Adrenal gland (tissue), 12 donors: ENCODE results near the gene THSD4. TPM values are rescaled to one million over a fixed set of nuclear protein-coding genes. Genes with fewer than 3 reads are reported as not detected.

Experiments used
- DNase-seq, 7 donors: peaks; one replicate each; pipeline ENCODE4 v3.0.0-alpha.2; 2019 to 2020
- H3K27ac ChIP-seq, 5 donors: fragments of 200-600 bp; sonication (generic) in 4 of 5; 1 replicate in 3 of 5; 2 replicates in 2 of 5; pipeline versions ENCODE4 v1.5.1 to v1.8.0; 2016 to 2020; ENCODE audit warnings: mild to moderate bottlenecking in 1 of 5
- H3K27me3 ChIP-seq: fragments of 200-600 bp; 2 replicates; pipeline ENCODE4 v1.8.0; 2021
- H3K36me3 ChIP-seq, 2 donors: fragments of 200-600 bp; replicated peaks in 1 of 2; 1 replicate in 1 of 2; 2 replicates in 1 of 2; pipeline versions ENCODE4 v1.5.1 to v1.8.0; 2018 to 2022
- H3K4me1 ChIP-seq, 2 donors: fragments of 200-600 bp; replicated peaks in 1 of 2; 1 replicate in 1 of 2; 2 replicates in 1 of 2; pipeline versions ENCODE4 v1.5.1 to v1.8.0; 2018 to 2021
- H3K4me3 ChIP-seq, 4 donors: fragments of 200-600 bp; sonication (generic) in 3 of 4; one replicate each; pipeline ENCODE4 v1.5.1; 2016 to 2018
- H3K9me3 ChIP-seq, 3 donors: fragments of 200-600 bp; sonication (generic) in 1 of 3; replicated peaks in 1 of 3; 1 replicate in 2 of 3; 2 replicates in 1 of 3; pipeline versions ENCODE4 v1.5.1 to v1.8.0; 2016 to 2021
- POLR2A ChIP-seq, 2 donors: fragments of 450-650 bp; IDR thresholded peaks; one replicate each; pipeline ENCODE4 v1.6.1; 2017; ENCODE audit warnings: antibody characterized with exemption in 2 of 2, mild to moderate bottlenecking in 2 of 2, moderate library complexity in 1 of 2
- WGBS, 4 donors: extraction: QIAGEN DNeasy Blood & Tissue Kit in 2 of 4; methylation state at CpG; one replicate each; pipeline versions ENCODE4 v1.1.5 to v1.1.7; 2013 to 2017; 5-methylcytosine and 5-hydroxymethylcytosine counted together
- intact Hi-C, 2 donors: fragments of 100-400 bp; cut with DNase I; formaldehyde crosslinking; loops; one replicate each; pipeline versions ENCODE4 v1.14.1 to v1.15.0; 2022 to 2023
- polyA plus RNA-seq, 3 donors: library from polyadenylated mRNA; stranded (reverse); fragments of 200-250 nt in 2 of 3; fragments of 350-450 nt in 1 of 3; fragmentation: Illumina TruSeq in 1 of 3; extraction: RNeasy Lipid Tissue Mini Kit (QIAGEN cat#74804) in 1 of 3; gene quantifications; one replicate each; pipeline ENCODE4 v1.2.3, GENCODE V29; 2013 to 2014
- total RNA-seq, 9 donors: library from RNA; depleted of rRNA in 4 of 9; stranded (reverse); fragments of >200 nt in 4 of 9; fragments of 120-200 nt in 1 of 9; fragmentation: NEBNext Ultra II Directional in 1 of 9; extraction: Animal tissue kit (Norgen Biotek cat#: 25700) in 1 of 9; gene quantifications; one replicate each; pipeline versions ENCODE4 v1.1.0 to v1.2.4, GENCODE V29; 2013 to 2023
- TF ChIP-seq, protein P1 (sequence below), 6 experiments: fragments of 450-650 bp in 4 of 6; fragments of 200-600 bp in 2 of 6; sonication (generic) in 1 of 6; IDR thresholded peaks; 1 replicate in 5 of 6; 2 replicates in 1 of 6; pipeline versions ENCODE4 v1.5.1 to v1.8.0; 2016 to 2021; ENCODE audit warnings: antibody characterized with exemption in 6 of 6, mild to moderate bottlenecking in 2 of 6, moderate library complexity in 1 of 6
- donor health status: healthy with polysubstance abuse.
- donor health status: Bipolar disorder and iron deficiency.
- donor health status: DM: yes; HTN: yes; CAD: no.
- donor health status: DM: no; HTN: no; CAD: no.
- donor health status: DM: no; HTN: no; CAD: no.
- donor health status: DM: yes; HTN: yes; CAD: no.

THSD4 gene
- total and polyA plus RNA-seq, 12 donors: 5.3 to 53.2 (median 23.2) TPM

DNA sequence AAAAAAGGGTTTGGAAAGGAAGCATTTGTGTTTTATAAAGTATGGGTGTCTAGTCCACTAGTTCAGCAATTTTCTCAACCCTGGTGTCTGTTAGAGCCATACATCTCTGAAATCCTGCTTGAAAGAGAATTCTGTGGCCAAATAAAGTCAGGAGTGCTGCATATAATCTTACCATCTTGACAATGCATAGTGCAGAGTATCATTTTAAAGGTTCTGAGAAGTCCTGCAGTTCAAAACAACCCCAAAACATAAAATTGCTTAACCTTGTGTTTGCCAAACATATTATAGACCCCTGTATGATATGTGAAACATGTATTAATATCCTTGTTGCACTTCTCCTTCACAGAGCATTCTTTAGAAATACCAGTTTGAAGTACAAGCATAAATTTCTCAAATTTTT is 191.3 kb downstream of the THSD4 start:
- TF ChIP-seq, protein P1, sequence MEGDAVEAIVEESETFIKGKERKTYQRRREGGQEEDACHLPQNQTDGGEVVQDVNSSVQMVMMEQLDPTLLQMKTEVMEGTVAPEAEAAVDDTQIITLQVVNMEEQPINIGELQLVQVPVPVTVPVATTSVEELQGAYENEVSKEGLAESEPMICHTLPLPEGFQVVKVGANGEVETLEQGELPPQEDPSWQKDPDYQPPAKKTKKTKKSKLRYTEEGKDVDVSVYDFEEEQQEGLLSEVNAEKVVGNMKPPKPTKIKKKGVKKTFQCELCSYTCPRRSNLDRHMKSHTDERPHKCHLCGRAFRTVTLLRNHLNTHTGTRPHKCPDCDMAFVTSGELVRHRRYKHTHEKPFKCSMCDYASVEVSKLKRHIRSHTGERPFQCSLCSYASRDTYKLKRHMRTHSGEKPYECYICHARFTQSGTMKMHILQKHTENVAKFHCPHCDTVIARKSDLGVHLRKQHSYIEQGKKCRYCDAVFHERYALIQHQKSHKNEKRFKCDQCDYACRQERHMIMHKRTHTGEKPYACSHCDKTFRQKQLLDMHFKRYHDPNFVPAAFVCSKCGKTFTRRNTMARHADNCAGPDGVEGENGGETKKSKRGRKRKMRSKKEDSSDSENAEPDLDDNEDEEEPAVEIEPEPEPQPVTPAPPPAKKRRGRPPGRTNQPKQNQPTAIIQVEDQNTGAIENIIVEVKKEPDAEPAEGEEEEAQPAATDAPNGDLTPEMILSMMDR (IDR thresholded peaks at IDR 0.05): no peak
- TF ChIP-seq POLR2A (IDR thresholded peaks at IDR 0.05): no peak
- no peak overlapping the region for H3K4me3 ChIP-seq
- intact Hi-C loops: no loop called here
- H3K27me3 ChIP-seq: no peaks in the 10 kb centered on the region
- no peak overlapping the region for H3K27ac ChIP-seq
- H3K4me1 ChIP-seq: no peaks in the 10 kb centered on the region
- no peaks in the 10 kb centered on the region for H3K9me3 ChIP-seq
- H3K36me3 ChIP-seq: no peaks in the 10 kb centered on the region
- DNase-seq: no peak

DNA sequence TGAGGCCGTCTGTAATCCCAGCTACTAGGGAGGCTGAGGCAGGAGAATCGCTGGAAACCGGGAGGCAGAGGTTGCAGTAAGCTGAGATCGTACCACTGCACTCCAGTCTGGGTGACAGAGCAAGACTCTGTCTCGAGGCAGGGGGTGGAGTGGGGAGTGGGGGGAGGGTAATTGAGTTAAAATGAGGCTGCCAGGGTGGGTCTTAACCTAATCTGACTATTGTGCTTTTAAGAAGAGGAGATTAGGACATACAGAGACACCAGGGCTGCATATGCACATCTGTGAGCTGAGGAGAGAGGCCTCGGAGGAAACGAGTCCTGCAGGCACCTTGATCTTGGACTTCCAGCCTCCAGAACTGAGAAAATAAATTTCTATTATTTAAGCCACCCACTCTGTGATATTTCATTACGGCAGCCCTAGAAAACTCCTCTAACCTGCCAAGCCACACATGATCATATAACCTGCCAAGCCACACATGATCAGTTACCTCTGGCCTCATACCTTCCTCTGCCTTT is 197.0 kb downstream of the THSD4 start:
- DNase-seq: no peak
- WGBS, 4 donors: 88 to 93% (median 90%) methylated on average over 8 of the region's 8 CpGs

DNA sequence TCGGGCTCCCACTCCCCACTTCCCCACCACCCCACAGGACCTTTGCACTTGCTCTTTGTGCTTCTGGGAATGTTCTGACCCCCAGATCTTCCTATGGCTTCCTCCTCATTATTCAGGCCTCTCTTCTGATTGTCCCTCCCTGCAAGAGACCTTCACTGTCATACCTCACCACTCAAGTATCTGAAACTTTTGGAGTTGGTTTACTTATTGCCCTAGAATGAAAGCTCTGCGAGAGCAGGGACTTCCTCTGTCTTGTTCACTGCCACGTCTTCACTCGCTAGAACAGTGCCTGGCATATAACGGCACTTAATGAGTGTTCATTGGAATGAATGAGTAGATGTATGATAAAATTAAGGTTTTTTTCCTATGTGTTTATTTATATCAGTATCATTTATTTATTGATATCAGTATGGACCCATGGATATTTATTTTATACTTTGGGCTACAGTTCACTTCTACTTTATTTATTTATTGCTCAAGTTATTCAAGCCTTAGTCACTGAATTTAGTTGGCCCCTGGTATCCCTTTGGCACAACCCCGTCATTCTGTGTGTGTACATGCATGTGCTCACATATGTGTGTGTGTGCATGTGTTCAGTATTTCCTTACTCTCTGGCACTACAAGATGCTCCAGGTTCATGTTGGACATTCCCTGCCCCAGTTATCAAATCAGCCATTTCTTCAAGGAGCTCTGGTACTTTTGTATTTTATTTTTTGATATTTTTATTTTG is 197.6 kb downstream of the THSD4 start:
- no peak for DNase-seq
- no peaks in the 10 kb centered on the region for H3K9me3 ChIP-seq

More for the DNA sequence above, 197.0 kb downstream of the THSD4 start:
- intact Hi-C loops: no loop called here
- Histone ChIP-seq H3K9me3 (no peaks in the 10 kb centered on the region), H3K27ac (no peak overlapping the region), H3K27me3 (no peaks in the 10 kb centered on the region), H3K4me1 (no peaks in the 10 kb centered on the region), H3K36me3 (no peaks in the 10 kb centered on the region), H3K4me3 (no peak overlapping the region)
- no peak for TF ChIP-seq POLR2A (IDR thresholded peaks at IDR 0.05)
- TF ChIP-seq, protein P1 (IDR thresholded peaks at IDR 0.05): no peak

DNA sequence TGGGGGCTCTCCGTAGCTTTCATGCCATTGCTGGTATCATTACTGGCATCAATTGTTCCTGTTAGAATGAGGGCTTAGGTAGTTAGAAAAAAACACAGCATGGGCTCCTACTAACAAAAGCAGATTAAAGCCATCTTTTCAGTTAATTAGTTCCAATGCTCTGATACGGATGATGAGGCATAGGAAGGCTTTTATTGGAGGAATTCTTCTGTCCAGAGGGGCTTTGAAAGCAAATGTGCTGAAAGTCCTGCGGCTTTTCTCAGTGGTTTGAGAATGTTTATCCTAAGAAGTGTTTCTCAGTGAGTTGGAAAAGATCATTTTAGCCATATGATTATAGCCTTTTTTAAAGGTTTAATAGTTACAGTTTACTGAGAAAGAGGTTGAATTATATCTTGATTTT is 198.5 kb downstream of the THSD4 start:
- Histone ChIP-seq H3K4me1 (no peaks in the 10 kb centered on the region), H3K27ac (no peak overlapping the region), H3K27me3 (no peaks in the 10 kb centered on the region), H3K9me3 (no peaks in the 10 kb centered on the region), H3K36me3 (no peaks in the 10 kb centered on the region), H3K4me3 (no peak overlapping the region)
- intact Hi-C loops: no loop called here
- TF ChIP-seq POLR2A (IDR thresholded peaks at IDR 0.05): no peak
- TF ChIP-seq, protein P1 (IDR thresholded peaks at IDR 0.05): no peak
- 79 to 96% (median 90%) methylated on average over 3 of the region's 3 CpGs for WGBS, 4 donors
- DNase-seq: no peak

More for the DNA sequence above, 197.6 kb downstream of the THSD4 start:
- intact Hi-C loops: no loop called here
- Histone ChIP-seq H3K4me1 (no peaks in the 10 kb centered on the region), H3K4me3 (no peak overlapping the region), H3K27me3 (no peaks in the 10 kb centered on the region), H3K36me3 (no peaks in the 10 kb centered on the region), H3K27ac (no peak overlapping the region)
- 72 to 86% (median 78%) methylated on average over 6 of the region's 6 CpGs for WGBS, 4 donors
- TF ChIP-seq, protein P1 (IDR thresholded peaks at IDR 0.05): no peak
- no peak for TF ChIP-seq POLR2A (IDR thresholded peaks at IDR 0.05)
